Fibroblast of peridontal ligament (primary cell): ENCODE data around the gene IRF5.
"Not testable (repeated sequence)": the region's sequence is repeated elsewhere in the genome, so short reads cannot be mapped to it uniquely, and the experiment has no call there.

Experiments used
- DNase-seq: peaks from one replicate; pipeline ENCODE4 v3.0.0-alpha.2; 2010; ENCODE audit errors: extremely low read depth

IRF5 gene

GRCh38 chr7:128961030-128961659, 23.4 kb downstream of the IRF5 start:
- DNase-seq, result no peak

GRCh38 chr7:128962899-128963298, 25.2 kb downstream of the IRF5 start:
- no peak for DNase-seq

- peak; percentile 21 for DNase-seq
Measured at GRCh38 chr7:128963327-128963757, 25.6 kb downstream of the IRF5 start.

- no peak for DNase-seq
Measured at GRCh38 chr7:128968624-128969023, 30.9 kb downstream of the IRF5 start.

- no peak for DNase-seq
Measured at GRCh38 chr7:128974241-128974934, 36.7 kb downstream of the IRF5 start.

- no peak for DNase-seq
Measured at GRCh38 chr7:128982105-128982504, 44.4 kb downstream of the IRF5 start.

- no peak for DNase-seq
Measured at GRCh38 chr7:128985660-128986059, 47.9 kb downstream of the IRF5 start.

GRCh38 chr7:128986609-128987008, 48.9 kb downstream of the IRF5 start:
- DNase-seq, result no peak

GRCh38 chr7:128988372-128988771, 50.6 kb downstream of the IRF5 start:
- DNase-seq, result no peak

GRCh38 chr7:128989961-128990360, 52.2 kb downstream of the IRF5 start:
- peak; percentile 12 for DNase-seq

GRCh38 chr7:128993419-128993818, 55.7 kb downstream of the IRF5 start:
- DNase-seq, result no peak

GRCh38 chr7:128994560-128994959, 56.8 kb downstream of the IRF5 start:
- not testable (repeated sequence) for DNase-seq

- no peak for DNase-seq
Measured at GRCh38 chr7:128997181-128997580, 59.5 kb downstream of the IRF5 start.
